ENCODE data around the gene LRRN2.
"Not testable (repeated sequence)": the region's sequence is repeated elsewhere in the genome, so short reads cannot be mapped to it uniquely, and the experiment has no call there.

LRRN2 gene

GRCh38 chr1:204572923-204573922 lies 112.3 kb downstream of the LRRN2 start:
- no peak for ATAC-seq

GRCh38 chr1:204571631-204572030 lies 113.9 kb downstream of the LRRN2 start:
- ATAC-seq: no peak

- no peak for ATAC-seq
These were observed 114.4 kb downstream of the LRRN2 start for GRCh38 chr1:204571128-204571527.

GRCh38 chr1:204570021-204570420 lies 115.5 kb downstream of the LRRN2 start:
- not testable (repeated sequence) for ATAC-seq

- no peak for ATAC-seq
These were observed 116.1 kb downstream of the LRRN2 start for GRCh38 chr1:204569478-204569877.

- ATAC-seq: no peak
These were observed 116.8 kb downstream of the LRRN2 start for GRCh38 chr1:204568576-204569315.
